Left lobe of liver (tissue), 2 donors: ENCODE measurements around the gene SKOR1. TPM values are rescaled to one million over a fixed set of nuclear protein-coding genes. Genes with fewer than 3 reads are reported as not detected.

Source experiments
- ATAC-seq: fragments of 200-7000 bp; cut with Tn5 transposase; one replicate; pipeline ENCODE4 v1.9.1; 2020; ENCODE audit warnings: mild to moderate bottlenecking, moderate library complexity
- DNase-seq: peaks from one replicate; pipeline ENCODE4 v3.0.0-alpha.2; 2020; ENCODE audit warnings: low spot score
- total RNA-seq: library from RNA; stranded (reverse); gene quantifications from one replicate; pipeline ENCODE4 v1.2.1, GENCODE V29; 2021
- donor health status: DM: no; HTN: no; CAD: no; lungs with moderate emphysema.
- donor health status: DM: no; HTN: yes; CAD: no.

Gene SKOR1
- total RNA-seq, 1 donor from 2014 or later = 0.13 TPM

DNA sequence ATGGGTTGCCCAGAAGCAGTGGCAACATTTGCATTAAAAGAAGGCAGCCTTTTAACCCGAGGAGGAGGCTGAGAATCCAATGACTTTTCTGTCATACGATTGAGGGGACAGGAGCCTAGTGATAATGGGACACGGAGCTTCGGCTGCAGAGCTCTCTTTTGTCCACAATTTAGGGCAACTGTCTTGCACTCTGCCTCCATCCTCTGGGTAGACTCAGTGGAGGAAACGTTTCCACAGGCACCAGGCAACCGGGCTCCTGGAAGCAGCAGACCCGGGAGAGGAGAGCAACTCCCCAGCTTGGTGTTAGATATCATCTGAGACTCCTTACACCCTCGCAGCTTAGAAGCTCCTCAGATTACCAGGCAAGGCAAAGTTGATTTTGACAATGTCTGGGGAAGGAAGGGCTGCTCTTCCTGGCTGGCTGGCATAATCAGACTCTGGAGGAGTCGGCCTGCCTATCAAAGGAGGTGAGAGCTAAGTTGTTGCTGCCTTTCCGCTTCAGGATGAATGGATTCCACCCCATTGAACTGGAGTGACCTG lies 58.0 kb downstream of the SKOR1 start:
- ATAC-seq = no peak

DNA sequence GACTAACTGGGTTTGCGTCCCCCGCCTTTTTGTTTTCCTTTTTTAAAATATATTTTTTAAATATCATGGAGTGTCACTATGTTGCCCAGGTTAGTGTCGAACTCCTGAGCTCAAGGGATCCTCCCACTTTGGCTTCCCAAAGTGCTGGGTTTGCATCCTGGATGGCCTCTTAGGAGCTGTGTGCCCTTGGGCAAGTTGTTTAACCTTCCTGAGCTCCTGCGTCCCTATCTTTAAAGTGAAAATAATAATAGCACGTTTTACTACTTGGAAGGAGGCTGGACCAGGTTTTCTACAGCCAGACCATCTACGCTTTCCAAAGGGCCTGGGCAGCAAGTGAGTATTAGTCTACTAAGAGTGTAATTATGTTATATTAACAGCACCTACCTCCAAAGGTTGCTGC lies 58.7 kb downstream of the SKOR1 start:
- ATAC-seq (no peak), DNase-seq (no peak)

More for the DNA sequence above, 58.0 kb downstream of the SKOR1 start:
- DNase-seq = no peak

Other genes with a start within 250 kb of the SKOR1 start
- not detected for gene RNU6-1, start 14.5 kb downstream of the SKOR1 start, total RNA-seq
- 13.2 TPM for gene PIAS1, start 228.8 kb downstream of the SKOR1 start, total RNA-seq